ENCODE data around the gene CFAP99.

DNA sequence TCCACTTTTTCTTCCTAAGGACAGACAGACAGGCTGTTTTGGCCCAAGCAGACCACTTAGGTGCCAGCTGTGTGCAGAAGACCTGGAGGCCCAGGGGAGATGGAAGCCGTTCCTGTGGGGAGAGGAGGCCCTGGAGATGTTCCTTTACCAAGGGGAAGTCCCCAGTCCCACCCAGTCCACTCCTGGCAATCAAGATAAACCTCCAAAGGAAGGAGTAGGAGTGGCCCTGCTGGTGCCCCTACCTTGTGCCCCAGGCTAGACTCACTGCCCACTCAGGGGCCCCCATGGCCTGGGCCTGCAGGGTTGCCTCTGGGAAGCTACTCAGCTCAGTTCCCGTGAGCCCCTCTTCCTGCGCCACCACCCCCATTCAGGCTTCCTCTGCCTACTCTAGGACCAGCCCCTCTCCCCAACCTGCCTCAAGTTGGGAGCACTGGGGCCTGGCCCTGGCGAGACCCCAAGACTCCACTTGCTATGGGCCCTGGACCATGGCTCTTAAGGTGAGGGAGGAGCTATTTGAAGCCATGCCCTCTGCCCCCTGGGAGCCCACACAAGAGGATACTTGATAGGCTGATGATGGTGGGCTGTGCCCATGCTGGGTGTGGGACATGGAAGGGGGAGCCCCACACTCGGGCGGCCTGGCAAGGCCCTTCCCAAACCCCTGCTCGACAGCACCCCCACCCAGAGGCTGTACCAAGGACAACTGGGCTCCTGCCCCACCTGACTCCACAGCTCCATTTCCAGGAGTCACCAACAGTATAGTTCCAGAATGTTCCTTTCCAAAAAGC, 25.4 kb downstream of the CFAP99 start:
- TF ChIP-seq, protein P1, sequence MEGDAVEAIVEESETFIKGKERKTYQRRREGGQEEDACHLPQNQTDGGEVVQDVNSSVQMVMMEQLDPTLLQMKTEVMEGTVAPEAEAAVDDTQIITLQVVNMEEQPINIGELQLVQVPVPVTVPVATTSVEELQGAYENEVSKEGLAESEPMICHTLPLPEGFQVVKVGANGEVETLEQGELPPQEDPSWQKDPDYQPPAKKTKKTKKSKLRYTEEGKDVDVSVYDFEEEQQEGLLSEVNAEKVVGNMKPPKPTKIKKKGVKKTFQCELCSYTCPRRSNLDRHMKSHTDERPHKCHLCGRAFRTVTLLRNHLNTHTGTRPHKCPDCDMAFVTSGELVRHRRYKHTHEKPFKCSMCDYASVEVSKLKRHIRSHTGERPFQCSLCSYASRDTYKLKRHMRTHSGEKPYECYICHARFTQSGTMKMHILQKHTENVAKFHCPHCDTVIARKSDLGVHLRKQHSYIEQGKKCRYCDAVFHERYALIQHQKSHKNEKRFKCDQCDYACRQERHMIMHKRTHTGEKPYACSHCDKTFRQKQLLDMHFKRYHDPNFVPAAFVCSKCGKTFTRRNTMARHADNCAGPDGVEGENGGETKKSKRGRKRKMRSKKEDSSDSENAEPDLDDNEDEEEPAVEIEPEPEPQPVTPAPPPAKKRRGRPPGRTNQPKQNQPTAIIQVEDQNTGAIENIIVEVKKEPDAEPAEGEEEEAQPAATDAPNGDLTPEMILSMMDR (IDR thresholded peaks at IDR 0.05; ENCODE audit: low read depth, low read length, poor library complexity, severe bottlenecking): no peak
- no peak for TF ChIP-seq EZH2phosphoT487 (IDR thresholded peaks at IDR 0.05; ENCODE audit: borderline replicate concordance, low read length)
